AG04450 (cell line): ENCODE results near the gene TMEM132E. TPM values are rescaled to one million over a fixed set of nuclear protein-coding genes. Genes with fewer than 3 reads are reported as not detected.

Source experiments
- CTCF ChIA-PET: fragments of 300-600, 350-600 bp; formaldehyde crosslinking; extraction: SDS; loops from one replicate; lab custom pipeline; 2022; ENCODE audit warnings: antibody characterized with exemption, inconsistent platforms; lab: Charles Lee
- POLR2A ChIA-PET: fragments of 350-600 bp; formaldehyde crosslinking; extraction: SDS; loops from one replicate; lab custom pipeline; 2021; ENCODE audit warnings: antibody characterized with exemption, inconsistent platforms; lab: Yijun Ruan, JAX
- DNase-seq: peaks from one replicate; pipeline ENCODE4 v3.0.0-alpha.2; 2011; ENCODE audit warnings: low read depth, low spot score
- H3K27ac ChIP-seq: one replicate; pipeline ENCODE4 v1.5.1; 2012; ENCODE audit warnings: low read depth, low read length, control low read depth
- H3K27me3 ChIP-seq: one replicate; pipeline ENCODE4 v1.6.0; 2012; ENCODE audit warnings: low read length; ENCODE audit not compliant: control insufficient read depth, insufficient read depth
- H3K4me3 ChIP-seq: 2 replicates; pipeline ENCODE4 v1.5.1; 2011; ENCODE audit warnings: mild to moderate bottlenecking, low read depth, low read length, control low read depth
- H3K9me3 ChIP-seq: 2 replicates; pipeline ENCODE4 v1.5.1; 2012; ENCODE audit warnings: low read length; ENCODE audit not compliant: control insufficient read depth, insufficient read depth
- CTCF ChIP-seq: IDR thresholded peaks from 2 replicates; pipeline ENCODE4 v1.5.1; 2011; ENCODE audit warnings: low read depth, low read length, control low read depth, inconsistent platforms
- polyA plus RNA-seq: library from polyadenylated mRNA; depleted of rRNA; stranded (reverse); fragments of >200 nt; gene quantifications from 2 replicates; pipeline ENCODE4 v1.2.3, GENCODE V29; 2011

The TMEM132E gene
- polyA plus RNA-seq, 1 experiment = not detected

GRCh38 chr17:34575182-34575581, 4.2 kb upstream of the TMEM132E start:
- Histone ChIP-seq H3K27ac (no peak overlapping the region), H3K27me3 (peaks cover 28% of the 10 kb centered on the region), H3K9me3 (peaks cover 5% of the 10 kb centered on the region; the same call in 1 of the 2 replicates), H3K4me3 (no peak overlapping the region)
- ChIA-PET POLR2A (no interaction called here), CTCF (no interaction called here)
- TF ChIP-seq CTCF = no peak
- no peak for DNase-seq

GRCh38 chr17:34578016-34578415, 1.4 kb upstream of the TMEM132E start:
- Histone ChIP-seq H3K27me3 (peaks cover 52% of the 10 kb centered on the region), H3K9me3 (peaks cover 5% of the 10 kb centered on the region; the same call in 1 of the 2 replicates), H3K4me3 (no peak overlapping the region), H3K27ac (no peak overlapping the region)
- no peak for DNase-seq
- ChIA-PET CTCF (interaction anchor here (0.6 kb wide), 1 partner anchor 38 kb away, joined by 3 read pairs; no protein-coding TSS in a partner anchor), POLR2A (no interaction called here)
- no peak for TF ChIP-seq CTCF

GRCh38 chr17:34578656-34579016, 746 bp upstream of the TMEM132E start:
- H3K27me3 ChIP-seq = peaks cover 58% of the 10 kb centered on the region
- ChIA-PET CTCF (no interaction called here), POLR2A (no interaction called here)
- no peak for TF ChIP-seq CTCF
- H3K4me3 ChIP-seq = no peak overlapping the region
- no peak for DNase-seq
- no peak overlapping the region for H3K27ac ChIP-seq
- H3K9me3 ChIP-seq = peaks cover 5% of the 10 kb centered on the region; the same call in 1 of the 2 replicates

GRCh38 chr17:34579979-34580684, 750 bp downstream of the TMEM132E start:
- POLR2A ChIA-PET = no interaction called here
- DNase-seq = no peak
- Histone ChIP-seq H3K27ac (no peak overlapping the region), H3K9me3 (peaks cover 5% of the 10 kb centered on the region; the same call in 1 of the 2 replicates), H3K27me3 (peaks cover 64% of the 10 kb centered on the region), H3K4me3 (no peak overlapping the region)
- no peak for TF ChIP-seq CTCF
- CTCF ChIA-PET = no interaction called here

- Histone ChIP-seq H3K27me3 (peaks cover 67% of the 10 kb centered on the region), H3K4me3 (no peak overlapping the region), H3K9me3 (peaks cover 5% of the 10 kb centered on the region; the same call in 1 of the 2 replicates), H3K27ac (no peak overlapping the region)
- POLR2A ChIA-PET = no interaction called here
- no peak for TF ChIP-seq CTCF
- CTCF ChIA-PET = no interaction called here
- DNase-seq = no peak
Measured at GRCh38 chr17:34580685-34581445, 1.5 kb downstream of the TMEM132E start.
